OCI-LY3 (cell line): ENCODE results near the gene ADCY7.

Experiments
- H2AFZ ChIP-seq: fragments of 200-600, 300-600 bp; shearing (Covaris generic); 2 replicates; pipeline ENCODE4 v1.6.0; 2014; ENCODE audit warnings: antibody characterized with exemption, low read depth, low read length
- H3K27ac ChIP-seq: fragments of 200-600, 300-600 bp; sonication (generic); 2 replicates; pipeline ENCODE4 v1.5.1; 2014; ENCODE audit warnings: mild to moderate bottlenecking, low read length, moderate library complexity, mixed read lengths
- H3K27me3 ChIP-seq: fragments of 200-600, 300-600 bp; sonication (generic); 2 replicates; pipeline ENCODE4 v1.6.1; 2014; ENCODE audit warnings: low read depth, low read length, mixed read lengths
- H3K36me3 ChIP-seq: fragments of 200-600, 300-600 bp; sonication (generic); replicated peaks from 2 replicates; pipeline ENCODE3; 2014; ENCODE audit warnings: low read depth, low read length, mixed read lengths
- H3K4me1 ChIP-seq: fragments of 300-600, 200-600 bp; sonication (generic); 2 replicates; pipeline ENCODE4 v1.6.1; 2014; ENCODE audit warnings: low read length, mixed read lengths
- H3K4me2 ChIP-seq: fragments of 200-600, 300-600 bp; sonication (generic); 2 replicates; pipeline ENCODE4 v1.6.1; 2014; ENCODE audit warnings: low read length, mixed read lengths
- H3K4me3 ChIP-seq: fragments of 300-600, 200-600 bp; sonication (generic); 2 replicates; pipeline ENCODE4 v1.5.1; 2014; ENCODE audit warnings: antibody characterized with exemption, mild to moderate bottlenecking, low read length, moderate library complexity
- H3K79me2 ChIP-seq: fragments of 300-600, 200-600 bp; shearing (Covaris generic); 2 replicates; pipeline ENCODE4 v1.6.1; 2014; ENCODE audit warnings: mild to moderate bottlenecking, low read length, mixed read lengths
- H3K9ac ChIP-seq: fragments of 300-600, 200-600 bp; shearing (Covaris generic); 2 replicates; pipeline ENCODE4 v1.6.0; 2014; ENCODE audit warnings: mild to moderate bottlenecking, low read length, moderate library complexity
- H3K9me3 ChIP-seq: fragments of 200-600, 300-600 bp; shearing (Covaris generic); 2 replicates; pipeline ENCODE4 v1.6.1; 2014; ENCODE audit warnings: low read length, mixed read lengths; ENCODE audit not compliant: insufficient read depth
- H4K20me1 ChIP-seq: fragments of 200-600, 300-600 bp; sonication (generic); 2 replicates; pipeline ENCODE4 v1.6.1; 2016; ENCODE audit warnings: low read length, mixed read lengths; ENCODE audit not compliant: insufficient read depth
- EZH2phosphoT487 ChIP-seq: fragments of 200-600 bp; shearing (Covaris generic); IDR thresholded peaks from 2 replicates; pipeline ENCODE4 v1.6.1; 2018; ENCODE audit warnings: antibody characterized with exemption, mixed run types, low read depth
- TF ChIP-seq, protein P1 (sequence below): fragments of 200-600, 300-600 bp; sonication (generic); IDR thresholded peaks from 2 replicates; pipeline ENCODE4 v1.5.1; 2014; ENCODE audit warnings: antibody characterized with exemption, low read length, low read depth

ADCY7 gene

DNA sequence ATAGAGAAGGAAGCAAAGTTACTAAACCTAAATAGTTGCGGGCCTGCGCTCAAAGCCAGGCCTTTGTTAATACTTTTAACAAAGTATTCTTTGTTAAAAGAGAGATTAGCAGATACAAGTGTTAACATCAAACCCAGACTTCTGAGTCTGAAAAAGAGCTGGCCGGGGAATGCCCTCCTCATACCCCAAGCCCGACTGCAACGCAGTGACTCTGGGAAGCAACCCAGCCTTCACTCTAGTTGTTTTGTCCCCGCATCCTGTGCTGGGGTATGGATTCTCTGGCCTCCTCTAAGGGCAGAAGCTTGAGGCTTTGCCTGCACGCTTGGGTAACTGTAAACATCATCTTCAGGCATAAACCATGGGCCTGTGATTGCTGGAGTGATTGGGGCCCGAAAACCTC is 48.3 kb downstream of the ADCY7 start:
- Histone ChIP-seq H2AFZ (no peak overlapping the region), H3K4me3 (no peak overlapping the region), H4K20me1 (no peaks in the 10 kb centered on the region; the same call in 1 of the 2 replicates), H3K27me3 (no peaks in the 10 kb centered on the region), H3K9me3 (no peaks in the 10 kb centered on the region), H3K9ac (no peak overlapping the region), H3K4me1 (no peaks in the 10 kb centered on the region), H3K27ac (no peak overlapping the region), H3K36me3 (peaks cover 62% of the 10 kb centered on the region), H3K79me2 (no peaks in the 10 kb centered on the region), H3K4me2 (no peak overlapping the region)
- TF ChIP-seq, protein P1, sequence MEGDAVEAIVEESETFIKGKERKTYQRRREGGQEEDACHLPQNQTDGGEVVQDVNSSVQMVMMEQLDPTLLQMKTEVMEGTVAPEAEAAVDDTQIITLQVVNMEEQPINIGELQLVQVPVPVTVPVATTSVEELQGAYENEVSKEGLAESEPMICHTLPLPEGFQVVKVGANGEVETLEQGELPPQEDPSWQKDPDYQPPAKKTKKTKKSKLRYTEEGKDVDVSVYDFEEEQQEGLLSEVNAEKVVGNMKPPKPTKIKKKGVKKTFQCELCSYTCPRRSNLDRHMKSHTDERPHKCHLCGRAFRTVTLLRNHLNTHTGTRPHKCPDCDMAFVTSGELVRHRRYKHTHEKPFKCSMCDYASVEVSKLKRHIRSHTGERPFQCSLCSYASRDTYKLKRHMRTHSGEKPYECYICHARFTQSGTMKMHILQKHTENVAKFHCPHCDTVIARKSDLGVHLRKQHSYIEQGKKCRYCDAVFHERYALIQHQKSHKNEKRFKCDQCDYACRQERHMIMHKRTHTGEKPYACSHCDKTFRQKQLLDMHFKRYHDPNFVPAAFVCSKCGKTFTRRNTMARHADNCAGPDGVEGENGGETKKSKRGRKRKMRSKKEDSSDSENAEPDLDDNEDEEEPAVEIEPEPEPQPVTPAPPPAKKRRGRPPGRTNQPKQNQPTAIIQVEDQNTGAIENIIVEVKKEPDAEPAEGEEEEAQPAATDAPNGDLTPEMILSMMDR, result no peak
- no peak for TF ChIP-seq EZH2phosphoT487

DNA sequence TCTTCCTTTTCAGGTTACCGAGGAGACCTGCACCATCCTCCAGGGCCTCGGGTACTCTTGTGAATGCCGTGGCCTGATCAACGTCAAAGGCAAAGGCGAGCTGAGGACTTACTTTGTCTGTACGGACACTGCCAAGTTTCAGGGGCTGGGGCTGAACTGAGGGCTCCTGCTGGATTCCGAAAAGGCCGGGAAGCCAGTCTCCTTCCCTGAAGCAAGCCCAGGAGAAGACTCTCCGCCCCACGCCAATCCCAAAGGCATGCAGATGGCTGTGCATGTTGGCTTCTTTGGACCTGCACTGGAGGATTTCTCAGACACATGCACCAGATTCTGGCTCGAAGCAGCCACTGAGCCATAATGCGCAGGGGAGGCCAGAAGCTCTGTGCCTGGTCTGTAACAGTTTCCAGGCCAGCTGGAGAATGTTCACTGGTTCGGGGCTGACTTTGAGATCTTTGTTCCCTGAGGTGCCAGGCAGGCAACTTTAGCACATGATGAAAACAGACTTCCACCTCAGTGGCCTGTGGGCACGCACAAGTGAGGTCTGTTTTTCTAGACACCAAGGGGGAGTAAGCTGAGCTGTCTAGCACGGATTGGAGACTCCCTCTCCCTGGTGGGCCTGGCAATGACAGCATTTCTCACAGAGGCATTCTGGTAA is 49.1 kb downstream of the ADCY7 start:
- Histone ChIP-seq H3K79me2 (no peaks in the 10 kb centered on the region), H3K27ac (no peak overlapping the region), H2AFZ (no peak overlapping the region), H3K36me3 (peaks cover 71% of the 10 kb centered on the region), H3K27me3 (no peaks in the 10 kb centered on the region), H3K4me2 (no peak overlapping the region), H3K4me1 (no peaks in the 10 kb centered on the region), H4K20me1 (no peaks in the 10 kb centered on the region; the same call in 1 of the 2 replicates), H3K4me3 (no peak overlapping the region), H3K9me3 (no peaks in the 10 kb centered on the region), H3K9ac (no peak overlapping the region)
- no peak for TF ChIP-seq EZH2phosphoT487
- TF ChIP-seq, protein P1, result no peak

DNA sequence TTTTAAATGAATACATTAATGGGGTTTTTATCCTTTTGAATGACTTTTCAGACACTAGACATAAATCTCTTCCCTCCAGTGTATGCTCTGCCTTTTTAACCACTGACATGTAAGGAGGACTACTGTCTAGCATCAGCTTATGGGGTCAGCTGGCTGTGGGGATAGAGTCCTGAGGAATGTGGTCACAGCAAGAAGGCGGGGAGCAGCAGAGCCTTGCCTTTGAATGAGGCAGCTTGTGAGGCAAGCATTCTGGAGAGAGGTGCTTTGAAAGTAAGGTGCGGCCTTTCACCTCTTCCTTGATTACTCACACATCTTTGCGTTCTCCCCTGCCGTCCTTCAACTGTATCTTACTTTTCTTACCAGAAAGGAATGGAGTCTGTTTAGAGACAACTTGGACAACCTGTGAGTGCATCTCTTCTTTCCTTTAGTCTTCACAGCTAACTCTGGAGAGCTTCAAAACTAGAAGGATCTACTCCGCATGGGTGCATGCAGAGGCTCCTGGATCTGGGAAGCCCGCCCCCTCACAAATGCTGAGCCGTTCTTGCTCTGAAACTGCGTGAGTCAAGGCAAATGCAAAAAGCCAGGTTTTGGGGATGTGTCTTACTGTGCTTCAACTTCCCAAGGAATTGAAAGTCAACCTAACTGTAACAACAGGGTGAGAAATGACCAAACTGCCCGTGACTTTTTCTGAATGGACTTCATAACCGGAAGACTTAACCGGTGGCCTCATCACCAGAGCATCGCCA is 49.9 kb downstream of the ADCY7 start:
- no peak overlapping the region for H3K9ac ChIP-seq
- H3K27me3 ChIP-seq, result no peaks in the 10 kb centered on the region
- no peaks in the 10 kb centered on the region for H3K79me2 ChIP-seq
- H3K9me3 ChIP-seq, result no peaks in the 10 kb centered on the region
- peaks cover 75% of the 10 kb centered on the region for H3K36me3 ChIP-seq
- H2AFZ ChIP-seq, result no peak overlapping the region
- H3K4me2 ChIP-seq, result no peak overlapping the region
- H4K20me1 ChIP-seq, result no peaks in the 10 kb centered on the region; the same call in 1 of the 2 replicates
- no peaks in the 10 kb centered on the region for H3K4me1 ChIP-seq
- TF ChIP-seq, protein P1, result no peak
- no peak for TF ChIP-seq EZH2phosphoT487
- H3K4me3 ChIP-seq, result no peak overlapping the region
- H3K27ac ChIP-seq, result no peak overlapping the region

DNA sequence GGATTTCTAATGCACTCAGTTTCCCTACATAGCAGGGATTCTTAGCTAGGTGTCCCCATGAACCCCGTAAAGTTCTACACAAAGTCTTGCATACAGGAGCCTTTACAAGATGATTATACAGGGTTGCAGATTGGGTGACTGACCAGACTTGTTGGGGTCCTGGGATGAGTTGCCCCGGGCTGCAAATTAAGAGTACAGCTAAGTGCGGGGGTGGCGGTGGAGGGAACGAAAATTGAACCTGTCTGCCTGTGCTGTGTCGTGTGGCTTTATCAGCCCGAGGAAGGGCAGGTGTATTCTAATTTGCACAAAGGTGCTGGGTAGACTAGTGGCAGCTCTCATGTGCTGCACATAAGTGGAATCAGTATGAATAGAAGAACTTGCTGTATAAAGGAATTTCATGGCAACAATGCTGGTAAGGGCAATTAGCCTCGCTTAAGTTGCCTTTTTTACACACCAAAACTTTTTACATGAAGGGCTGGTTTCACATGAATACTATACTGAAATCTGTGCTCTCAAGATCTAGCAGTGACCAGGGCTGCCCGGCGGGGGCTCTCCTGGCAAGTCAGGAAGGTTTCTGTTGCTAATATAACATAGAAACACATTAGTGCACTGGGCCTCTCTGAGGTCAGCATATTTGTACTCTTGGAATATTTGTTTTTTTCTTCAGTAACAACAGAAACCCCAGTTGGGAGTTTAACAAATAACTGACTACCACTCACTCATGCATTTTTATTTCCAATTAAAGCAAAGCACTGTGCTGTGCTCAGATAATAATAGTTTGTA is 50.7 kb downstream of the ADCY7 start:
- Histone ChIP-seq H3K9me3 (no peaks in the 10 kb centered on the region), H3K36me3 (peaks cover 78% of the 10 kb centered on the region), H3K27me3 (no peaks in the 10 kb centered on the region), H3K9ac (no peak overlapping the region), H2AFZ (no peak overlapping the region), H3K79me2 (no peaks in the 10 kb centered on the region), H3K4me3 (no peak overlapping the region), H4K20me1 (no peaks in the 10 kb centered on the region; the same call in 1 of the 2 replicates), H3K4me2 (no peak overlapping the region), H3K27ac (no peak overlapping the region), H3K4me1 (no peaks in the 10 kb centered on the region)
- TF ChIP-seq, protein P1, result no peak
- TF ChIP-seq EZH2phosphoT487, result no peak
